GM19468 (cell line): Measurements from ENCODE around the gene GIPC3.
"Not testable (repeated sequence)": the region's sequence is repeated elsewhere in the genome, so short reads cannot be mapped to it uniquely, and the experiment has no call there.

Experiments
- ATAC-seq: cut with Tn5 transposase; IDR thresholded peaks from one replicate; pipeline ENCODE4 v1.9.1; 2021; ENCODE audit warnings: mild to moderate bottlenecking, moderate library complexity, moderate number of reproducible peaks; ENCODE audit not compliant: unreplicated experiment; ENCODE audit errors: extremely low read depth

GIPC3 gene

GRCh38 chr19:3575949-3576673 lies 9.2 kb upstream of the GIPC3 start:
- no peak for ATAC-seq

- ATAC-seq, result no peak
Measured at GRCh38 chr19:3576696-3577443, 8.4 kb upstream of the GIPC3 start.

DNA sequence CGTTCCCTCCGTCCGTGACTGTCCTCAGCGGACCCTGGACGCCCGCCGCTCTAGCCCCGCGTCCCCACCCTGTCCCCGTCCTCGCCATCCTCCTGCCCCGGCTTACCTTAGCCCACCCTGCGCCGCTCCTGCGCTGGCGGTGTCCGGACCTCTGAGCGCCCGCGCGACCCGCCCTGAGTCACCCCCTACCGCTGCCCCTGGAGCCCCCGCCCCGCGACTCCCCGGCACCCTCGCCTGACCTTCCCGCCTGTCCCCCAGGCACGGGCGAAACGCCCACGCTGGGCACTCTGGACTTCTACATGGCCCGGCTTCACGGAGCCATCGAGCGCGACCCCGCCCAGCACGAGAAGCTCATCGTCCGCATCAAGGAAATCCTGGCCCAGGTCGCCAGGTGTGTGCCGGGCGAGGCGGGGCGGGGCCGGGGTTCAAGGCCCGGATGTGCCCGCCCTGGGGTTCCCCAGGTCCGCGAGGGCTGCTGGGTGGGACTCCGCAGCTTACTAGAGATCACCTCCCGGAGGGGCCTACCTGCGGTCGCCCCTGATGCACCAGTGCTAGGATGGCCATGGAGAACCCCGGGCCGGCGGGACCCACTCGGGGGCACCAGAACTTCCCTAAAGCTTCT lies 7.4 kb upstream of the GIPC3 start:
- no peak for ATAC-seq

DNA sequence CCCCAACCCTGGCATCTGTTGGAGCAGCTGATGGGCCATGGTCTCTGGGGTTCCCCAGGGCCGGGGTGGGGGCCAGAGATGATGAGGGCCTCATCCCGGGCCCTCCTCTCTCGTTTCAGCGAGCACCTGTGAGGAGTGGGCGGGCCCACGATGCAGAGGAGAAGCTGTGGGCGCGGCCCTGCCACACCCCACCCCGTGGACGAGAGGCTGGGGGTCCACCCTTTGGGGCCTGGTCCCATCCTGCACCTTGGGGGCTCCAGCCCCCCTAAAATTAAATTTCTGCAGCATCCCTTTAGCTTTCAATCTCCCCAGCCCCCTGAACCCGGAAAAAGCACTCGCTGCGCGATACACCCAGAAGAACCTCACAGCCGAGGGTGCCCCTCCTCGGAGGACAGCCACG lies 6.9 kb upstream of the GIPC3 start:
- no peak for ATAC-seq

DNA sequence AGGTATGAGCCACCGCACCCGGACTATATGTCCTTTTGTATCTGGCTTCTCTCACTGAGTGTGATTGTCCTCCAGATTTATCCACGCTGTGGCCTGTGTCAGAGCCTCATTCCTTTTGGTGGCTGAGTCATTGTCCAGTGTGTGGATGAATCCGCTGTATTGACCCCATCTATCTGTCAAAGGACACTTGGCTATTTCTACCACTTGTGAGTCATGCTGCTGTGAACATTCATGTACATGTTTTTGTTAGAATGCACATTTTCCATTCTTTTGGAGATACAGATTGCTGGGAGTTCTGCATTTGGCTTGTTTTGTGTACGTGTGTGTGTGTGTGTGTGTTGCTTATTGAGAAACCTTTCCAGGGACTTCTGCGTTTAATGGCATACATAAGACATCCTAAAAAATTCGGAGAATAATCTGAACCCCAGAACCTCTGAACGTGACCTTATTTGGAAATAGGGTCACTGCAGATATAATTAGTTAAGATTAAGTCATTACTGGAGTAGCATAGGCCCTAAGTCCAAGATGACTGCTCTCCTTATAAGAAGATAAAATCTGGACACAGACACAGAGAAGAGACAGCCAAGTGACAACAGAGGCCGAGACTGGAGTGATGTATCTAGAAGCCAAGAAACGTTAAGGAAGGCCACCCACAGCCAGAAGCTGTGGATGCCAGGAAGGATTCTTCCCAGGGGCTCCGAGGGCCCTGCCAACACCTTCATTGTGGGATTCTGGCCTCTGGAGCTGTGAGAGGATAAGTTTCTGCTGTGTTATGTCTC lies 4.9 kb upstream of the GIPC3 start:
- no peak for ATAC-seq

- ATAC-seq, result not testable (repeated sequence)
Measured at GRCh38 chr19:3581792-3582191, 3.5 kb upstream of the GIPC3 start.

GRCh38 chr19:3584036-3584802 lies 1.1 kb upstream of the GIPC3 start:
- not testable (repeated sequence) for ATAC-seq

GRCh38 chr19:3586127-3586626 lies 899 bp downstream of the GIPC3 start:
- ATAC-seq, result no peak

- no peak for ATAC-seq
Measured at GRCh38 chr19:3586707-3587346, 1.5 kb downstream of the GIPC3 start.

DNA sequence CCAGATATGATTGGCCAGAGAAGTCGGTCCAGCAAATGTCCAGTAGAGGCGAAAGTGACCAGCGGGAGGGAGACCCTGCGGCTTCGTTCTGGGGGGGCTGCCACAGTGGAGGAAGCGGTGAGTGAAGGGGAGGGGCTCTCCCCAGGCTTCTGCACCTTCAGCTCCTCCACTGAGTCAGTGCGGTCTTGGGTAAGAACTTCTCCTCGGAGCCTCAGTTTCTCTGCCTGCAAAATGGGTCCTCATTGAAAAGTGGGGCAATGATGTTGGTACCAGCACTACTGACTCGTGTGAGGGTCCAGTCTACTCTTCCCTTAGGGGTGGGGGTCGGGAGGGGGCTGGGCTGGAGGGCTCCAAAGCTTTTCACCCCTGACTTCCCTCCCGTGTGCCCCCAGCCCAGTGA lies 4.2 kb downstream of the GIPC3 start:
- no peak for ATAC-seq

GRCh38 chr19:3589949-3590348 lies 4.7 kb downstream of the GIPC3 start:
- no peak for ATAC-seq

DNA sequence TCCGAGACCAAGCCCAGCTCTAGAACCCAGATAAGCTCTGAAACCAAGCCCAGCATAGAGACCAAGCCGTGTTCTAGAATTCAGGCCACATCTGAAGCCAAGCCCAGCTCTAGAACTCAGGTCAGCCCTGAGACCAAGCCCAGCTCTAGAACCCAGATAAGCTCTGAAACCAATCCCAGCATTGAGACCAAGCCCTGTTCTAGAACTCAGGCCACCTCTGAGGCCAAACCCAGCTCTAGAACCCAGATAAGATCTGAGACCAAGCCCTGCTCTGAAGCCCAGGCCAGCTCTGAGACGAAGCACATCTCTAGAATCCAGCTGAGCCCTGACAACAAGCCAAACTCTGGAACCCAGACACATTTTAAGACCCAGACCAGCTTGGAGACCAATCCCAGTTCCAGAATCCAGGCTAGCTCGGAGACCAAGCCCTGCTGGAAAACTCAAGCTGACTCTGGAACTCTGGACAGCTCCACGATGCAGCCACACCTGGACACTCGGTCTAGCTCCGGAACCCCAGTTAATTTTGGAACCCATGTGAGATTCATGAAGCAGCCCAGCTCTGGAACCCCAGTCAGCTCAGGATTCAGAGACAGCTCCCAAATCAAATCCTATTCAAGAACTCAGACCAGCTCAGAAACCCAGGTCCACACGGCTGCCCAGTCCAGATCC lies 5.8 kb downstream of the GIPC3 start:
- no peak for ATAC-seq

DNA sequence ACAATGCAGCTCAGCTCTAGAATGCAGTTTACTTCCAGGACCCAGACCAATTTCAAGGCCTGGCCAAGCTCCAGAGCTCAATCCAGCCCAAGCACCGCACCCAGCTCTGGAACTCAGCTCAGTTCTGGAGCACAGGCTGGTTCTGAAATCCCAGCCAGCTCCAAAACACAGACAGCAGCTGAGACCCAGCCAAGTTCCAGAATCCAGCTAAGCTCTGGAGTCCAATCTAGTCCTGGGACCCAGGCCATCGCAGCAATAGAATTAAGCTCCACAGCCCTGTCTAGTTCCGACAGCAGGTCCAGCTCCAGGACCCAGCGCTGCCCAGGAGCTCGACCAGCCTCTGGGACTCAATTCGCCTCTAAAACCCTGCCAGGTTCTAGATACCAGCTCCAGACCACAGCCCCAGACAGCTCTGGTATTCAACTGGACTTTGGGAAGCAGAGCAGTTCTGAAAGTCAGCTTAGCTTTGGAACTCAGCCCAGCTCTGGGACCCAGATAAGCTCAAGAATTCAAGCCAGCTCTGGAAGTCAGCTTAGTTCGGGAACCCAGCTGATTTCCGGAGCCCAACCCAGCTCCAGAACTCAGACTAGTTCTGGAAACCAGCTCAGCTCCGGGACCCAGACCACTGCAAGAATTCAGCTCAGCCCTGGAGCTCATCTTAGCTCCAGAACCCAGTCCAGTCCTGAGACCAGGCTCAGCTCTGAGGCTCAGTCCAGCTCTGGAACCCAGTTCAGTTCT lies 6.8 kb downstream of the GIPC3 start:
- ATAC-seq, result no peak

- no peak for ATAC-seq
Measured at GRCh38 chr19:3593156-3593555, 7.9 kb downstream of the GIPC3 start.

GRCh38 chr19:3595521-3596061 lies 10.3 kb downstream of the GIPC3 start:
- ATAC-seq, result no peak

- no peak for ATAC-seq
Measured at GRCh38 chr19:3599776-3600187, 14.5 kb downstream of the GIPC3 start.

- ATAC-seq, result no peak
Measured at GRCh38 chr19:3601021-3601420, 15.7 kb downstream of the GIPC3 start.
